Measurements from ENCODE around the gene PDE6A. TPM values are rescaled to one million over a fixed set of nuclear protein-coding genes. Genes with fewer than 3 reads are reported as not detected.

The PDE6A gene
- not detected for total RNA-seq
- under 1 TPM; 0.14 to 0.24 (median 0.18) TPM for polyA plus RNA-seq (ENCODE audit: insufficient read length in 6 of 6)
- long read RNA-seq, donor 1, result 0 reads
- long read RNA-seq, donor 2, result 0 reads
- long read RNA-seq, donor 3, result 0 reads
- long read RNA-seq, donor 4, result 0 reads
- long read RNA-seq, donor 5, result 0 reads
- long read RNA-seq, donor 6, result 0 reads
- long read RNA-seq, donor 7, result 0 reads
- long read RNA-seq, donor 8, result 0 reads
- long read RNA-seq, donor 9, result 0 reads
- long read RNA-seq, donor 10, result 0 reads
- long read RNA-seq, donor 11, result 0 reads
- long read RNA-seq, donor 12, result 0 reads

DNA sequence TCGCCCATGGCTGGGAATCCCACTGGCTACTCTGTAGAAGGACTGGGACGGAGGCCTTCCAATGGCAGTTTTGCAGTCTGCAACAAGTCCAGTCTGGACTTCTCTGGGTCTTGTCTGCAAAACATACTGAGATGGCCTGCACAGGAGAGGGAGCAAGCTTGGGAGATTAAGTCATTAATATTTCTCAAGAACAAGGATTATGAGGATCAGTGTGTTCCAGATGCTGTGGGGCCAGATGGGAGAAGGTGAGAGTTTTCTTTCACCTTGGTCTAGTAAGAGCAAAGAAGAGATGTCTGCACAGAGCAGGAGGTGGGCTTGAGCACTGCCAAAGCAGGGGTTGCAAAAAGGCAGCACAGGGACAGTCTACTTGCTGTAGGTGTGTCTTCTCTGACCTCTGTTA lies at the start of gene PDE6A:
Gene PDE6A, minus strand, starts transcription at position 128 of the 400 bp plus-strand sequence. Its CDS starts 120 bp downstream, at position 8.
- Histone ChIP-seq H3K27ac (no peak within 1 kb of the TSS), H3K36me3 (no peaks in the 10 kb centered on the region), H3K27me3 (no peaks in the 10 kb centered on the region), H3K4me3 (no peak within 1 kb of the TSS), H3K9me3 (no peaks in the 10 kb centered on the region), H3K4me1 (peaks cover 0 to 15% of the 10 kb centered on the region in 2 donors)
- ATAC-seq (no peak), DNase-seq (no peak)
- intact Hi-C loops (cut with DNase I), result no loop called here
- TF ChIP-seq, protein P1, sequence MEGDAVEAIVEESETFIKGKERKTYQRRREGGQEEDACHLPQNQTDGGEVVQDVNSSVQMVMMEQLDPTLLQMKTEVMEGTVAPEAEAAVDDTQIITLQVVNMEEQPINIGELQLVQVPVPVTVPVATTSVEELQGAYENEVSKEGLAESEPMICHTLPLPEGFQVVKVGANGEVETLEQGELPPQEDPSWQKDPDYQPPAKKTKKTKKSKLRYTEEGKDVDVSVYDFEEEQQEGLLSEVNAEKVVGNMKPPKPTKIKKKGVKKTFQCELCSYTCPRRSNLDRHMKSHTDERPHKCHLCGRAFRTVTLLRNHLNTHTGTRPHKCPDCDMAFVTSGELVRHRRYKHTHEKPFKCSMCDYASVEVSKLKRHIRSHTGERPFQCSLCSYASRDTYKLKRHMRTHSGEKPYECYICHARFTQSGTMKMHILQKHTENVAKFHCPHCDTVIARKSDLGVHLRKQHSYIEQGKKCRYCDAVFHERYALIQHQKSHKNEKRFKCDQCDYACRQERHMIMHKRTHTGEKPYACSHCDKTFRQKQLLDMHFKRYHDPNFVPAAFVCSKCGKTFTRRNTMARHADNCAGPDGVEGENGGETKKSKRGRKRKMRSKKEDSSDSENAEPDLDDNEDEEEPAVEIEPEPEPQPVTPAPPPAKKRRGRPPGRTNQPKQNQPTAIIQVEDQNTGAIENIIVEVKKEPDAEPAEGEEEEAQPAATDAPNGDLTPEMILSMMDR (IDR thresholded peaks at IDR 0.05), result no peak

DNA sequence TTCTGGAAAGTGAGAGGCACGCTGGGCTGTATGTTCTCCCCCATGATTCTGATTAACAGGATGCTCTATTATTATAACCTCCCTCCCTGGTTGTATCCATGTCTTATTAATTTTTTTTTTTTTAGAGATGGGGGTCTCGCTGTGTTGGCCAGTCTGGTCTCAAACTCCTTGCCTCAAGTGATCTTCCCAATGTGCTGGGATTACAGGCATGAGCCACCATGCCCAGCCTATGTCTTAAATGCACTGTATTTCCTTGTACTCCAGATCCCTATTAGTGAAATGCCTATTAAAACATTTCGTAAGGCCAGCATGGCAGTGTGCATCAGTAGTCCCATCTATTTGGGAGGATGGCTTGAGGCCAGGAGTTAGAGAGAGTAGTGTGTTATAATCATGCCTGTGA lies 48.9 kb upstream of the PDE6A start:
- Histone ChIP-seq H3K9me3 (no peaks in the 10 kb centered on the region), H3K36me3 (peaks cover 0 to 18% of the 10 kb centered on the region in 2 donors), H3K4me3 (no peak overlapping the region), H3K27ac (no peak overlapping the region), H3K27me3 (no peaks in the 10 kb centered on the region), H3K4me1 (no peaks in the 10 kb centered on the region)
- DNase-seq (no peak), ATAC-seq (no peak)
- intact Hi-C loops (cut with DNase I), result loop anchor here in 1 of 2 donors (10.0 kb wide), 1 partner anchor 359 kb away; no protein-coding TSS in a partner anchor
- TF ChIP-seq, protein P1 (IDR thresholded peaks at IDR 0.05), result no peak

DNA sequence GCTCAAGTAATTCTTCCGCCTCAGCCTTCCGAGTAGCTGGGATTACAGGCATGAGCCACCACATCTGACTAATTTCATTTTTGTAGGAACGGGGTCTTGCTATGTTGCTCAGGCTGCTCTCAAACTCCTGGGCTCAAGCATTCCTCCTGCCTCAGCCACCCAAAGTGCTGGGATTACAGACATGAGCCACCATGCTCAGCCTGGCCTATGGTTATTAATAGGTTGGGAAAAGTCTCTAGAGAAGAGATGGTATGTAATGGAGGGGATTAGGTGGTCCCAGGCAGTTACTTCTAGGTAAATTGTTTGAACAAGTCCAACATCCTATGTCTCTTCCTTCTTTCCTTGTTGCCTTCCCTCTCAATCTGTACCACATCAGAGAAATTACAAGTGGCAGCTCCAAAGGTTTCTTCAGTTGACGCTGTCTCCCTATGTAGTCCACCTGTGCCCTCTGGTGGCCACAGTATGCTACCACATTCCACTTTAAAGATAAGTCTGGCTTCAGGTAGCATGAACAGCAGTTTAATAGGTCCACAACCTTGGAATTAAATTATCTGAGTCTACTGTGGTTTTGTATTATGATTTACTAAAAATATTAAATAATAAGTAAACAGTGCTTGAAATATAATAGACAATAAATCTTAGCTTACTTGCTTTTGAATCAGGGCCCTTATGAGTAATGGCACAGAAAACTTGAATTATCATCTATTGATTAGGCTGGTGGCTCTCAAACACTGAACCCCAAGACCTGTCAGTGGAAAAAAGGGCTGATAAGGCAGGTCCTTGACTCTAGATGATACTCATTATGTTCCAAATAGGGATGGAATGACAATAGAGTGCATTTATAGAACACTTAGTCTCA lies 46.2 kb upstream of the PDE6A start:
- ATAC-seq (peak; percentile 99), DNase-seq (peak in 3 of 4 donors; percentile 52 to 82 (median 61))
- TF ChIP-seq, protein P1 (IDR thresholded peaks at IDR 0.05), result peak; percentile 81 to 89
- Histone ChIP-seq H3K27ac (no peak overlapping the region), H3K4me1 (no peaks in the 10 kb centered on the region), H3K4me3 (no peak overlapping the region), H3K27me3 (no peaks in the 10 kb centered on the region), H3K36me3 (peaks cover 0 to 13% of the 10 kb centered on the region in 2 donors), H3K9me3 (no peaks in the 10 kb centered on the region)
- intact Hi-C loops (cut with DNase I), result loop anchor here in 1 of 2 donors (10.0 kb wide), 1 partner anchor 356 kb away; no protein-coding TSS in a partner anchor

DNA sequence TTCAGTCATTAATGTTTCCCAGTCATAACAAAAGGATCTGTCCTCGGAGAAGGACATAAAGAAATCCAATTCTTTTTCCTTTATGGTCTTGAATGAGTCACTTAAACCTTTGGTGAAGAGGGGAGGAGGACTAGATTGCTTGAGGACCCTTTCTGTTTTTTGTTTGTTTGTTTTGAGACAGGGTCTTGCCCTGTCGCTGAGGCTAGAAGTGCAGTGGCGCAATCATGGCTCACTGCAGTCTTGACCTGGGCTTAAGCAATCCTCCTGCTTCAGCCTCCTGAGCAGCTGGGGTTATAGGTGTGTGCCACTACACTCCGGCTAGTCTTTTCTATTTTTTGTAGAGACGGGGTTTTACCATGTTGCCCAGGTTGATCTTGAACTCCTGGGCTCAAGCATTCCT lies 43.5 kb upstream of the PDE6A start:
- H3K27ac ChIP-seq, result no peak overlapping the region
- peaks cover 0 to 14% of the 10 kb centered on the region in 2 donors for H3K36me3 ChIP-seq
- no peaks in the 10 kb centered on the region for H3K27me3 ChIP-seq
- DNase-seq (no peak), ATAC-seq (no peak)
- TF ChIP-seq, protein P1 (IDR thresholded peaks at IDR 0.05), result no peak
- no peak overlapping the region for H3K4me3 ChIP-seq
- H3K4me1 ChIP-seq, result no peaks in the 10 kb centered on the region
- no peaks in the 10 kb centered on the region for H3K9me3 ChIP-seq
- intact Hi-C loops (cut with DNase I), result loop anchor here in 1 of 2 donors (10.0 kb wide), 1 partner anchor 153 kb away; no protein-coding TSS in a partner anchor

DNA sequence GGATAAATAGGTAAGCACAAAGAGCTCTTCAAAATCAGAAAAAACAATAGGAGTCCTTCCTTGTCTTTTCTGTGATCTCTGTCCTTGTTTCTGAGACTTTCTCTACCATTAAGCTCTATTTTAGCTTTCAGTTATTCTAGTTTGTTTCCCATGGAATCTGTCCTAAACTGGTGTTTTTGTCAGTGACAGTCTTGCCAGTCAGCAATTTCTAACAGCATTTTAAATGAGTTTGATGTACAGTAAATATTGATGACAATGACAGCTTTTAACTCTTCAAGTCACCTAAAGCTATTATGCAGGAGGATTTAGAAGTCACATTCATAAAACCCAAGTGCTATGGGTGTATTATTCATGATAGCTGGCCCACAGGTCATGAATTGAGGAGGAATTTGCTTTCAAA lies 37.9 kb upstream of the PDE6A start:
- ATAC-seq (no peak), DNase-seq (no peak)
- TF ChIP-seq, protein P1 (IDR thresholded peaks at IDR 0.05), result no peak
- Histone ChIP-seq H3K4me3 (no peak overlapping the region), H3K27me3 (no peaks in the 10 kb centered on the region), H3K4me1 (no peaks in the 10 kb centered on the region), H3K9me3 (no peaks in the 10 kb centered on the region), H3K27ac (no peak overlapping the region), H3K36me3 (peaks cover 0 to 57% of the 10 kb centered on the region in 2 donors)
- intact Hi-C loops (cut with DNase I), result loop anchor here in 1 of 2 donors (10.0 kb wide), 1 partner anchor 148 kb away; no protein-coding TSS in a partner anchor
